ENCODE data around the gene TMOD1. TPM values are rescaled to one million over a fixed set of nuclear protein-coding genes. Genes with fewer than 3 reads are reported as not detected.

Gene TMOD1
- total and polyA plus RNA-seq, 4 donors = 9.2 to 20.0 (median 14.1) TPM

DNA sequence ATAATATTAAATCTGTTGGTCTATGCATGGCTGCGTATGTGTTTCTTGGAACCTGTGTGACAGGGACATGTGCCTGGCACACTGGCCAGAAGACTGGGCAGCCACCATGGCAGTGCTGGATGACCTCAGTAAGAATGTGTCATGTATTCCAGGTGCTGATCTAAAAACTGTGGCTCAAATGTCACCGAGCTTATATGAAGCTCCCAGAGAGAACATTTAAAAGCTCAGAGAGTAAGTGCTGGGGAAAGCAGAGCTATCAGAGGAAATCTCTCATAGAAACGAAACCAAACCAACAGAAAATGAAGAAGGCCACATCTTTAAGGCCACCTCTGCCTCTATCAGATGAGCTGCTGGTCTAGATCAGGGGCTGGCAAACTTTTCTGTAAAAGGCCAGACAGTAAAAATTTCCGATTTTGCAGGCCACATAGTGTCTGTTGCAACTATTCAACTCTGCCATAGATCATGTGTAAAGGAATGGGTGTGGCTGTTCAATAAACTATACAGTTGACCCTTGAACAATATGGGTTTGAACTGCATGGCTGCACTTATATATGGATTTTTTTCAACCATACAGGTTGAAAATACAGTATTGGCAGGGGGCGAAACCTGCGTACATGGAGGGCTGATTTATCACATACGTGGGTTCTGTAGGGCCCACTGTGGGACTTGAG is 99.9 kb downstream of the TMOD1 start:
- Histone ChIP-seq H3K4me1 (ENCODE audit: control insufficient read depth in 4 of 4, insufficient read depth in 4 of 4, low read length in 3 of 4) (peaks cover 0 to 4% (median 2%) of the 10 kb centered on the region in 4 donors), H3K9me3 (ENCODE audit: control insufficient read depth in 4 of 4, low read length in 3 of 4) (no peaks in the 10 kb centered on the region), H3K9ac (ENCODE audit: low read depth in 1 of 2, low read length in 2 of 2) (no peak overlapping the region), H3K27ac (ENCODE audit: low read depth in 1 of 2, low read length in 2 of 2) (no peak overlapping the region), H3K36me3 (ENCODE audit: control insufficient read depth in 4 of 4, insufficient read depth in 3 of 4, low read depth in 1 of 4, low read length in 3 of 4) (peaks cover 11 to 57% (median 46%) of the 10 kb centered on the region in 4 donors), H3K4me3 (ENCODE audit: low read depth in 1 of 3, low read length in 3 of 3) (no peak overlapping the region), H3K27me3 (ENCODE audit: control insufficient read depth in 4 of 4, insufficient read depth in 4 of 4, low read length in 3 of 4) (no peaks in the 10 kb centered on the region)
- 90% methylated on average over 7 of the region's 7 CpGs for WGBS
- no peak for DNase-seq (ENCODE audit: low spot score)
- TF ChIP-seq, protein P1, sequence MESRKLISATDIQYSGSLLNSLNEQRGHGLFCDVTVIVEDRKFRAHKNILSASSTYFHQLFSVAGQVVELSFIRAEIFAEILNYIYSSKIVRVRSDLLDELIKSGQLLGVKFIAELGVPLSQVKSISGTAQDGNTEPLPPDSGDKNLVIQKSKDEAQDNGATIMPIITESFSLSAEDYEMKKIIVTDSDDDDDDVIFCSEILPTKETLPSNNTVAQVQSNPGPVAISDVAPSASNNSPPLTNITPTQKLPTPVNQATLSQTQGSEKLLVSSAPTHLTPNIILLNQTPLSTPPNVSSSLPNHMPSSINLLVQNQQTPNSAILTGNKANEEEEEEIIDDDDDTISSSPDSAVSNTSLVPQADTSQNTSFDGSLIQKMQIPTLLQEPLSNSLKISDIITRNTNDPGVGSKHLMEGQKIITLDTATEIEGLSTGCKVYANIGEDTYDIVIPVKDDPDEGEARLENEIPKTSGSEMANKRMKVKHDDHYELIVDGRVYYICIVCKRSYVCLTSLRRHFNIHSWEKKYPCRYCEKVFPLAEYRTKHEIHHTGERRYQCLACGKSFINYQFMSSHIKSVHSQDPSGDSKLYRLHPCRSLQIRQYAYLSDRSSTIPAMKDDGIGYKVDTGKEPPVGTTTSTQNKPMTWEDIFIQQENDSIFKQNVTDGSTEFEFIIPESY (IDR thresholded peaks at IDR 0.05) = no peak
- TF ChIP-seq, protein P2, sequence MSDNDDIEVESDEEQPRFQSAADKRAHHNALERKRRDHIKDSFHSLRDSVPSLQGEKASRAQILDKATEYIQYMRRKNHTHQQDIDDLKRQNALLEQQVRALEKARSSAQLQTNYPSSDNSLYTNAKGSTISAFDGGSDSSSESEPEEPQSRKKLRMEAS (IDR thresholded peaks at IDR 0.05) = no peak
- no peak for TF ChIP-seq HNF4A (conservative IDR thresholded peaks at IDR 0.05)
- no peak for TF ChIP-seq FOXA2 (IDR thresholded peaks at IDR 0.05)
- TF ChIP-seq NR2F2 (IDR thresholded peaks at IDR 0.05) = no peak
- no peak for TF ChIP-seq RAD21 (IDR thresholded peaks at IDR 0.05)
- no peak for TF ChIP-seq EGR1 (IDR thresholded peaks at IDR 0.05; ENCODE audit: low read depth in 2 of 2)
- TF ChIP-seq, protein P3, sequence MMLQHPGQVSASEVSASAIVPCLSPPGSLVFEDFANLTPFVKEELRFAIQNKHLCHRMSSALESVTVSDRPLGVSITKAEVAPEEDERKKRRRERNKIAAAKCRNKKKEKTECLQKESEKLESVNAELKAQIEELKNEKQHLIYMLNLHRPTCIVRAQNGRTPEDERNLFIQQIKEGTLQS (IDR thresholded peaks at IDR 0.05) = no peak
- no peak for TF ChIP-seq SP1 (IDR thresholded peaks at IDR 0.05)
- no peak for TF ChIP-seq GABPA (IDR thresholded peaks at IDR 0.05 in 1 of 2, conservative IDR thresholded peaks at IDR 0.05 in 1 of 2)
- no peak for TF ChIP-seq JUND (IDR thresholded peaks at IDR 0.05)
- TF ChIP-seq HNF4G (IDR thresholded peaks at IDR 0.05) = no peak
- TF ChIP-seq TAF1 (conservative IDR thresholded peaks at IDR 0.05) = no peak
- TF ChIP-seq FOXA1 (IDR thresholded peaks at IDR 0.05) = no peak
- TF ChIP-seq, protein P4, sequence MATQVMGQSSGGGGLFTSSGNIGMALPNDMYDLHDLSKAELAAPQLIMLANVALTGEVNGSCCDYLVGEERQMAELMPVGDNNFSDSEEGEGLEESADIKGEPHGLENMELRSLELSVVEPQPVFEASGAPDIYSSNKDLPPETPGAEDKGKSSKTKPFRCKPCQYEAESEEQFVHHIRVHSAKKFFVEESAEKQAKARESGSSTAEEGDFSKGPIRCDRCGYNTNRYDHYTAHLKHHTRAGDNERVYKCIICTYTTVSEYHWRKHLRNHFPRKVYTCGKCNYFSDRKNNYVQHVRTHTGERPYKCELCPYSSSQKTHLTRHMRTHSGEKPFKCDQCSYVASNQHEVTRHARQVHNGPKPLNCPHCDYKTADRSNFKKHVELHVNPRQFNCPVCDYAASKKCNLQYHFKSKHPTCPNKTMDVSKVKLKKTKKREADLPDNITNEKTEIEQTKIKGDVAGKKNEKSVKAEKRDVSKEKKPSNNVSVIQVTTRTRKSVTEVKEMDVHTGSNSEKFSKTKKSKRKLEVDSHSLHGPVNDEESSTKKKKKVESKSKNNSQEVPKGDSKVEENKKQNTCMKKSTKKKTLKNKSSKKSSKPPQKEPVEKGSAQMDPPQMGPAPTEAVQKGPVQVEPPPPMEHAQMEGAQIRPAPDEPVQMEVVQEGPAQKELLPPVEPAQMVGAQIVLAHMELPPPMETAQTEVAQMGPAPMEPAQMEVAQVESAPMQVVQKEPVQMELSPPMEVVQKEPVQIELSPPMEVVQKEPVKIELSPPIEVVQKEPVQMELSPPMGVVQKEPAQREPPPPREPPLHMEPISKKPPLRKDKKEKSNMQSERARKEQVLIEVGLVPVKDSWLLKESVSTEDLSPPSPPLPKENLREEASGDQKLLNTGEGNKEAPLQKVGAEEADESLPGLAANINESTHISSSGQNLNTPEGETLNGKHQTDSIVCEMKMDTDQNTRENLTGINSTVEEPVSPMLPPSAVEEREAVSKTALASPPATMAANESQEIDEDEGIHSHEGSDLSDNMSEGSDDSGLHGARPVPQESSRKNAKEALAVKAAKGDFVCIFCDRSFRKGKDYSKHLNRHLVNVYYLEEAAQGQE (IDR thresholded peaks at IDR 0.05) = no peak
- TF ChIP-seq, protein P5, sequence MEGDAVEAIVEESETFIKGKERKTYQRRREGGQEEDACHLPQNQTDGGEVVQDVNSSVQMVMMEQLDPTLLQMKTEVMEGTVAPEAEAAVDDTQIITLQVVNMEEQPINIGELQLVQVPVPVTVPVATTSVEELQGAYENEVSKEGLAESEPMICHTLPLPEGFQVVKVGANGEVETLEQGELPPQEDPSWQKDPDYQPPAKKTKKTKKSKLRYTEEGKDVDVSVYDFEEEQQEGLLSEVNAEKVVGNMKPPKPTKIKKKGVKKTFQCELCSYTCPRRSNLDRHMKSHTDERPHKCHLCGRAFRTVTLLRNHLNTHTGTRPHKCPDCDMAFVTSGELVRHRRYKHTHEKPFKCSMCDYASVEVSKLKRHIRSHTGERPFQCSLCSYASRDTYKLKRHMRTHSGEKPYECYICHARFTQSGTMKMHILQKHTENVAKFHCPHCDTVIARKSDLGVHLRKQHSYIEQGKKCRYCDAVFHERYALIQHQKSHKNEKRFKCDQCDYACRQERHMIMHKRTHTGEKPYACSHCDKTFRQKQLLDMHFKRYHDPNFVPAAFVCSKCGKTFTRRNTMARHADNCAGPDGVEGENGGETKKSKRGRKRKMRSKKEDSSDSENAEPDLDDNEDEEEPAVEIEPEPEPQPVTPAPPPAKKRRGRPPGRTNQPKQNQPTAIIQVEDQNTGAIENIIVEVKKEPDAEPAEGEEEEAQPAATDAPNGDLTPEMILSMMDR (IDR thresholded peaks at IDR 0.05; ENCODE audit: low read depth, low read length, missing input control) = no peak
- no peak for TF ChIP-seq RXRA (IDR thresholded peaks at IDR 0.05)
- TF ChIP-seq YY1 (IDR thresholded peaks at IDR 0.05) = no peak
